Neural cell (in vitro differentiated cells): ENCODE measurements around the gene ATXN10. TPM values are rescaled to one million over a fixed set of nuclear protein-coding genes. Genes with fewer than 3 reads are reported as not detected.

Source experiments
- H2AFZ ChIP-seq: fragments of 200-600, 300-800 bp; sonication (generic), shearing (Covaris generic); 2 replicates; pipeline ENCODE4 v1.6.0; 2014; ENCODE audit warnings: low read depth, mild to moderate bottlenecking, antibody characterized with exemption, low read length, moderate library complexity
- H3F3A ChIP-seq: fragments of 200-600 bp; shearing (Covaris generic); 2 replicates; pipeline ENCODE4 v1.6.1; 2016; ENCODE audit warnings: mild to moderate bottlenecking, moderate library complexity, mixed read lengths, antibody characterized with exemption, low read length; ENCODE audit not compliant: insufficient read depth, poor library complexity, severe bottlenecking
- H3K27ac ChIP-seq: fragments of 200-600, 300-800 bp; sonication (generic), shearing (Covaris generic); 2 replicates; pipeline ENCODE4 v1.5.1; 2014; ENCODE audit warnings: mild to moderate bottlenecking, low read length, moderate library complexity
- H3K27me3 ChIP-seq: fragments of 300-800, 200-600 bp; sonication (generic), shearing (Covaris generic); 2 replicates; pipeline ENCODE4 v1.6.0; 2014; ENCODE audit warnings: mild to moderate bottlenecking, low read depth, low read length, moderate library complexity; ENCODE audit not compliant: insufficient read depth
- H3K36me3 ChIP-seq: fragments of 300-800, 200-600 bp; sonication (generic), shearing (Covaris generic); 2 replicates; pipeline ENCODE4 v1.5.1; 2014; ENCODE audit warnings: mild to moderate bottlenecking, antibody characterized with exemption, low read length, moderate library complexity; ENCODE audit not compliant: insufficient read depth
- H3K4me2 ChIP-seq: fragments of 300-800, 200-600 bp; sonication (generic), shearing (Covaris generic); 2 replicates; pipeline ENCODE4 v1.6.0; 2014; ENCODE audit warnings: mild to moderate bottlenecking, low read length
- H3K4me3 ChIP-seq: fragments of 300-800, 200-600 bp; sonication (generic), shearing (Covaris generic); 2 replicates; pipeline ENCODE4 v1.5.1; 2014; ENCODE audit warnings: mild to moderate bottlenecking, low read length, moderate library complexity
- H3K79me2 ChIP-seq: fragments of 200-600 bp; shearing (Covaris generic); replicated peaks from 2 replicates; pipeline ENCODE4 v1.6.0; 2014; ENCODE audit warnings: mild to moderate bottlenecking, low read length, moderate library complexity; ENCODE audit not compliant: insufficient read depth
- H3K9ac ChIP-seq: fragments of 300-800, 200-600 bp; sonication (generic), shearing (Covaris generic); 2 replicates; pipeline ENCODE4 v1.6.1; 2016; ENCODE audit warnings: mild to moderate bottlenecking, low read length, mixed read lengths
- H3K9me2 ChIP-seq: fragments of 200-600 bp; shearing (Covaris generic); 2 replicates; pipeline ENCODE4 v1.6.1; 2016; ENCODE audit warnings: mild to moderate bottlenecking, low read length, mixed read lengths; ENCODE audit not compliant: insufficient read depth
- H3K9me3 ChIP-seq: fragments of 200-600, 300-800 bp; sonication (generic), shearing (Covaris generic); 2 replicates; pipeline ENCODE4 v1.6.1; 2016; ENCODE audit warnings: mild to moderate bottlenecking, mixed run types, low read length, moderate library complexity, mixed read lengths
- H4K20me1 ChIP-seq: fragments of 200-600 bp; shearing (Covaris generic); 2 replicates; pipeline ENCODE4 v1.6.1; 2016; ENCODE audit warnings: mild to moderate bottlenecking, mixed run types; ENCODE audit not compliant: insufficient read depth
- CTCF ChIP-seq: fragments of 450-650 bp; IDR thresholded peaks from 2 replicates; pipeline ENCODE4 v1.5.1; 2014; ENCODE audit warnings: antibody characterized with exemption, mild to moderate bottlenecking, moderate library complexity; ENCODE audit not compliant: poor library complexity, severe bottlenecking
- EP300 ChIP-seq: fragments of 450-650 bp; conservative IDR thresholded peaks from 2 replicates; pipeline ENCODE4 v1.6.1; 2014; ENCODE audit warnings: antibody characterized with exemption, mild to moderate bottlenecking, moderate library complexity; ENCODE audit not compliant: poor library complexity, severe bottlenecking
- EZH2 ChIP-seq: fragments of 200-600, 300-800 bp; shearing (Covaris generic), sonication (generic); IDR thresholded peaks from 2 replicates; pipeline ENCODE4 v1.6.1; 2014; ENCODE audit warnings: antibody characterized with exemption, low read length, borderline replicate concordance, mild to moderate bottlenecking; ENCODE audit not compliant: insufficient read depth, poor library complexity, severe bottlenecking
- MXI1 ChIP-seq: fragments of 450-650 bp; conservative IDR thresholded peaks from 2 replicates; pipeline ENCODE4 v1.6.1; 2014; ENCODE audit warnings: antibody characterized with exemption, mild to moderate bottlenecking; ENCODE audit not compliant: poor library complexity, severe bottlenecking
- POLR2AphosphoS5 ChIP-seq: IDR thresholded peaks from 2 replicates; pipeline ENCODE4 v1.6.1; 2012
- RAD21 ChIP-seq: fragments of 450-650 bp; conservative IDR thresholded peaks from 2 replicates; pipeline ENCODE4 v1.6.1; 2014; ENCODE audit warnings: antibody characterized with exemption, mild to moderate bottlenecking, moderate library complexity
- REST ChIP-seq: IDR thresholded peaks from 2 replicates; pipeline ENCODE4 v1.6.1; 2012; ENCODE audit warnings: borderline replicate concordance
- SMC3 ChIP-seq: fragments of 450-650 bp; conservative IDR thresholded peaks from 2 replicates; pipeline ENCODE4 v1.6.1; 2014; ENCODE audit warnings: antibody characterized with exemption, mild to moderate bottlenecking, moderate library complexity; ENCODE audit not compliant: poor library complexity
- TAF1 ChIP-seq: IDR thresholded peaks from 2 replicates; pipeline ENCODE4 v1.6.1; 2012; ENCODE audit warnings: low read depth
- polyA plus RNA-seq: library from polyadenylated mRNA; depleted of rRNA; stranded (reverse); fragments of >200 nt; gene quantifications from 2 replicates; pipeline ENCODE4 v1.2.3, GENCODE V29; 2014

Gene ATXN10
- polyA plus RNA-seq, 1 donor from 2014 or later, result 321 TPM

DNA sequence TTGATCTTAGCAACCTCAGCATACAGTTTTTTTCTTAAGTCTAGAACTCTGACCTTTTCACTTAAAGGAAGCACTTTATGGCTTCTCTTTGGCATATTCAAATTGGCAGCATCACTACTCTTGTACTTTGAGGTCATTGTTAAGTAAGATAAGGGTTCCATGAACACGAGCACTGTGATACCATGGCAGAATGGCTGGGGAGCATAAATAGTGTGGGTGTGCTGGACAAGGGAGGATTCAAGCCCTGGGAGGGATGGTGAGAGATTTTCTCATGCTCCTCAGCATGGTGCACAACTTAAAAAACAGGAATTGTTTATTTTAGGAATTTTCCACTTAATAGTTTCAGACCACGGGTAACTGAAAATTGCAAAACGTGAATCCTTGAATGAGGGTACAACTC, 111.4 kb downstream of the ATXN10 start:
- Histone ChIP-seq H2AFZ (no peak overlapping the region), H3K36me3 (no peaks in the 10 kb centered on the region), H3K9ac (no peak overlapping the region), H4K20me1 (no peaks in the 10 kb centered on the region), H3K27ac (no peak overlapping the region), H3K27me3 (no peaks in the 10 kb centered on the region), H3F3A (no peaks in the 10 kb centered on the region), H3K9me3 (no peaks in the 10 kb centered on the region), H3K4me2 (no peak overlapping the region), H3K79me2 (no peaks in the 10 kb centered on the region), H3K4me3 (no peak overlapping the region), H3K9me2 (no peaks in the 10 kb centered on the region)
- TF ChIP-seq POLR2AphosphoS5, result no peak
- no peak for TF ChIP-seq CTCF
- TF ChIP-seq MXI1, result no peak
- TF ChIP-seq REST, result no peak
- no peak for TF ChIP-seq EP300
- TF ChIP-seq EZH2, result no peak
- TF ChIP-seq RAD21, result no peak
- no peak for TF ChIP-seq SMC3
- no peak for TF ChIP-seq TAF1

DNA sequence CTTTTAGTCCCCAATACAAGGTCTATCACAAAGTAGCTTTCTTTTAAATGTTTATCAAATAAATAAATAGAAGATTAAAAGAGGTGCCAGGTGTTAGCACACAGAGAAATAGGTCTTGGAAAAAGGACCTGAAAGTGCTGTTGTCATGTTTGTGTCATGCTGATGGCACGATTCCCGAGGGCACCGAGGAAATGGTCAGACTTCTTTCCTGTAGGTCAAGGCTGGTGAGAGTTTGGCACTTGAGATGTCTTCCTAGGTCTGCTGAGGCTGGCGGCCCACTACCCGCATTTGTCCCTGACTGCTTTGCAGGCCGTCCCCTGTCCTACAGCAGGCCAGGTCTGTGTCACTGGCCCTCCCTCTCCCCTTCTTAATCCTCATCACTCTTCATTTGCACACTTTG, 112.1 kb downstream of the ATXN10 start:
- Histone ChIP-seq H3K27ac (no peak overlapping the region), H3K27me3 (no peaks in the 10 kb centered on the region), H3K36me3 (no peaks in the 10 kb centered on the region), H3F3A (no peaks in the 10 kb centered on the region), H3K4me2 (no peak overlapping the region), H3K9me2 (no peaks in the 10 kb centered on the region), H3K79me2 (no peaks in the 10 kb centered on the region), H3K4me3 (no peak overlapping the region), H3K9me3 (no peaks in the 10 kb centered on the region), H3K9ac (no peak overlapping the region), H4K20me1 (no peaks in the 10 kb centered on the region), H2AFZ (no peak overlapping the region)
- TF ChIP-seq EP300 (no peak), EZH2 (no peak), RAD21 (no peak), SMC3 (no peak)
